Measurements from ENCODE around the gene AQP2.

DNA sequence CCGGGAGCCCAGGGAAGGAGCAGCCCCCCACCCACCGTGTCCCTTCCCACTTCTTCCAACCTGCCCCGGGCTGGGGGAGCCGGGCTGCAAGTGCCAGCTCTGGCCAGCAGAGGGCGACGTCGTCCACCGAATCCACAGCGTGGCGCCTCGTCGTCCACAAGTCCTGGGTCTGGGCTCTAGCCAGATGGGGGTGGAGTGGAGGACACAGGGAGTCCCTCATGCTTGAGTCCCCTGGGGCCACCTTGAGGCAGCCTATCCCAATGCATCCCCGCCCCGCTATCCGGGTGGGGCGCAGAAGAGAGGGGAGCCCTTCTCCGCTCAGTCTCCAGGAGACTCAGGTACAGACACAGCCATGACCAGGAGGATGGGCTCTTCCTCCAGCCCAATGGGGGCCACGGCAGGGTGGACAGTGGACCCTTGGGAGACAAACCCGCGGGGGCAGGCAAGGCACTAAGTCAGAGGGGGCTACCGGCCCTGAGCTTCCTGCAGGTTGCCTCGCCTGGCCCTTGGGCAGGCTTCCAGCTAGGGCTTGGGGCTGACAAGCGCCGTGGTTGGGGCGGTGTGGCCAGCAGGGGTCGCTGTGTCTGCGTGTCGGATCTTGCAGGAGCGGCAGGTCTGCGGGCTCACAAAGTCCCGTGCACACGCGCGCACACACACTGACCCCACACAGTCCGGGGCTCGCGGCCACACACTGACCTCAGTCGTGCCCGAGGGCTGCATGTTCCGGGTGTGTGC is 16.7 kb downstream of the AQP2 start:
- TF ChIP-seq, protein P1, sequence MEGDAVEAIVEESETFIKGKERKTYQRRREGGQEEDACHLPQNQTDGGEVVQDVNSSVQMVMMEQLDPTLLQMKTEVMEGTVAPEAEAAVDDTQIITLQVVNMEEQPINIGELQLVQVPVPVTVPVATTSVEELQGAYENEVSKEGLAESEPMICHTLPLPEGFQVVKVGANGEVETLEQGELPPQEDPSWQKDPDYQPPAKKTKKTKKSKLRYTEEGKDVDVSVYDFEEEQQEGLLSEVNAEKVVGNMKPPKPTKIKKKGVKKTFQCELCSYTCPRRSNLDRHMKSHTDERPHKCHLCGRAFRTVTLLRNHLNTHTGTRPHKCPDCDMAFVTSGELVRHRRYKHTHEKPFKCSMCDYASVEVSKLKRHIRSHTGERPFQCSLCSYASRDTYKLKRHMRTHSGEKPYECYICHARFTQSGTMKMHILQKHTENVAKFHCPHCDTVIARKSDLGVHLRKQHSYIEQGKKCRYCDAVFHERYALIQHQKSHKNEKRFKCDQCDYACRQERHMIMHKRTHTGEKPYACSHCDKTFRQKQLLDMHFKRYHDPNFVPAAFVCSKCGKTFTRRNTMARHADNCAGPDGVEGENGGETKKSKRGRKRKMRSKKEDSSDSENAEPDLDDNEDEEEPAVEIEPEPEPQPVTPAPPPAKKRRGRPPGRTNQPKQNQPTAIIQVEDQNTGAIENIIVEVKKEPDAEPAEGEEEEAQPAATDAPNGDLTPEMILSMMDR (conservative IDR thresholded peaks at IDR 0.05), result peak; percentile 98
- TF ChIP-seq ZFX (IDR thresholded peaks at IDR 0.05), result no peak

Data from C4-2B (cell line).